B cell (primary cell): ENCODE results near the gene ERI2. TPM values are rescaled to one million over a fixed set of nuclear protein-coding genes. Genes with fewer than 3 reads are reported as not detected.

ENCODE experiments used
- ATAC-seq: fragments of 200-7000 bp; cut with Tn5 transposase; one replicate; pipeline ENCODE4 v1.10.0; 2021; ENCODE audit warnings: low read depth, mild to moderate bottlenecking, moderate number of reproducible peaks, moderate library complexity
- CTCF ChIA-PET: fragments of 350-600 bp; sonication (Branson Sonifier 250); formaldehyde crosslinking; loops from one replicate; lab custom pipeline; 2021; ENCODE audit warnings: antibody characterized with exemption, inconsistent platforms; lab: Charles Lee
- POLR2A ChIA-PET: fragments of 350-600 bp; sonication (Branson Sonifier 250); formaldehyde crosslinking; loops from one replicate; lab custom pipeline; 2021; ENCODE audit warnings: antibody characterized with exemption; lab: Charles Lee
- DNase-seq: peaks from one replicate; pipeline ENCODE4 v3.0.0; 2013
- H2AFZ ChIP-seq: 2 replicates; pipeline ENCODE4 v1.6.1; 2012; ENCODE audit warnings: mild to moderate bottlenecking, low read depth, low read length; ENCODE audit not compliant: insufficient read depth, poor library complexity, severe bottlenecking
- H3K27ac ChIP-seq, 2 donors: 1 replicate in 1 of 2; 2 replicates in 1 of 2; pipeline ENCODE4 v1.5.1; 2012 to 2013; ENCODE audit warnings: low read length in 2 of 2, mild to moderate bottlenecking in 2 of 2, moderate library complexity in 1 of 2
- H3K27me3 ChIP-seq, 4 experiments: fragments of 200-600 bp in 1 of 4; sonication (generic) in 1 of 4; replicated peaks in 1 of 4; 1 replicate in 2 of 4; 2 replicates in 2 of 4; pipeline versions ENCODE4 v1.6.1 to v1.7.0; 2013 to 2016; ENCODE audit warnings: low read length in 3 of 4, mild to moderate bottlenecking in 2 of 4, mixed read lengths in 1 of 4, moderate library complexity in 1 of 4; ENCODE audit not compliant: insufficient read depth in 4 of 4, control insufficient read depth in 3 of 4; ENCODE audit errors: control extremely low read depth in 1 of 4
- H3K36me3 ChIP-seq, 2 experiments: replicated peaks in 1 of 2; 1 replicate in 1 of 2; 2 replicates in 1 of 2; pipeline versions ENCODE4 v1.6.1 to v1.7.1; 2013; ENCODE audit warnings: low read length in 1 of 2; ENCODE audit not compliant: insufficient read depth in 2 of 2, control insufficient read depth in 1 of 2; ENCODE audit errors: control extremely low read depth in 1 of 2, extremely low read depth in 1 of 2
- H3K4me1 ChIP-seq, 2 donors: fragments of 200-600 bp in 1 of 2; sonication (generic) in 1 of 2; 1 replicate in 1 of 2; 2 replicates in 1 of 2; pipeline versions ENCODE4 v1.5.1 to v1.6.1; 2013 to 2017; ENCODE audit warnings: low read length in 2 of 2; ENCODE audit not compliant: control insufficient read depth in 2 of 2, insufficient read depth in 2 of 2
- H3K4me2 ChIP-seq: replicated peaks from 2 replicates; pipeline ENCODE3; 2012; ENCODE audit warnings: mild to moderate bottlenecking, low read depth, low read length; ENCODE audit not compliant: poor library complexity, severe bottlenecking
- H3K4me3 ChIP-seq, 5 experiments: fragments of 200-600 bp in 1 of 5; sonication (generic) in 1 of 5; 1 replicate in 3 of 5; 2 replicates in 2 of 5; pipeline versions ENCODE4 v1.5.1 to v1.7.0; 2011 to 2016; ENCODE audit warnings: low read length in 4 of 5, mild to moderate bottlenecking in 4 of 5, low read depth in 2 of 5, control low read depth in 1 of 5, moderate library complexity in 1 of 5; ENCODE audit not compliant: insufficient read depth in 1 of 5; ENCODE audit errors: control extremely low read depth in 1 of 5, extremely low read depth in 1 of 5
- H3K79me2 ChIP-seq: fragments of 200-600 bp; sonication (generic); one replicate; pipeline ENCODE4 v1.6.0; 2016; ENCODE audit warnings: low read length; ENCODE audit not compliant: control insufficient read depth, insufficient read depth
- H3K9ac ChIP-seq: fragments of 200-600 bp; sonication (generic); 2 replicates; pipeline ENCODE4 v1.6.1; 2017; ENCODE audit warnings: mild to moderate bottlenecking, low read length, moderate library complexity
- H3K9me3 ChIP-seq, 3 donors: one replicate each; pipeline versions ENCODE4 v1.6.1 to v1.7.1; 2013; ENCODE audit warnings: low read length in 2 of 3; ENCODE audit not compliant: control insufficient read depth in 2 of 3, insufficient read depth in 1 of 3; ENCODE audit errors: control extremely low read depth in 1 of 3
- H4K20me1 ChIP-seq: 2 replicates; pipeline ENCODE4 v1.6.0; 2012; ENCODE audit warnings: mild to moderate bottlenecking, low read length; ENCODE audit not compliant: insufficient read depth, control insufficient read depth, poor library complexity, severe bottlenecking
- H3K27ac Mint-ChIP-seq: one replicate; pipeline ENCODE4 v1.8.0; 2021; ENCODE audit warnings: mixed read lengths
- H3K27me3 Mint-ChIP-seq: one replicate; pipeline ENCODE4 v1.8.0; 2021; ENCODE audit warnings: mixed read lengths
- H3K4me1 Mint-ChIP-seq: one replicate; pipeline ENCODE4 v1.8.0; 2021; ENCODE audit warnings: mixed read lengths
- H3K4me3 Mint-ChIP-seq: one replicate; pipeline ENCODE4 v1.8.0; 2021; ENCODE audit warnings: mixed read lengths
- H3K9me3 Mint-ChIP-seq: one replicate; pipeline ENCODE4 v1.8.0; 2022; ENCODE audit warnings: mixed read lengths; ENCODE audit not compliant: insufficient read depth
- EZH2 ChIP-seq: IDR thresholded peaks from 2 replicates; pipeline ENCODE4 v1.6.1; 2012; ENCODE audit warnings: borderline replicate concordance, low read depth, mild to moderate bottlenecking, moderate library complexity, low read length; ENCODE audit not compliant: insufficient read depth, poor library complexity, severe bottlenecking
- WGBS: methylation state at CpG from one replicate; pipeline ENCODE4 v1.1.5; 2013; ENCODE audit warnings: missing lambda C conversion rate; ENCODE audit not compliant: insufficient coverage; 5-methylcytosine and 5-hydroxymethylcytosine counted together
- intact Hi-C: fragments of 100-400 bp; cut with micrococcal nuclease; formaldehyde crosslinking; loops from one replicate; pipeline ENCODE4 v1.10.0; 2022
- polyA plus RNA-seq: library from polyadenylated mRNA; depleted of rRNA; stranded (reverse); fragments of >200 nt; gene quantifications from 2 replicates; pipeline ENCODE4 v1.2.3, GENCODE V29; 2012
- total RNA-seq, 2 donors: library from RNA; stranded (reverse); fragments of 120-200 nt in 1 of 2; gene quantifications; 1 replicate in 1 of 2; 2 replicates in 1 of 2; pipeline versions ENCODE4 v1.2.3 to v1.2.4, GENCODE V29; 2013 to 2022
- TF ChIP-seq, protein P1 (sequence below): fragments of 200-600 bp; IDR thresholded peaks from one replicate; pipeline ENCODE4 v1.8.0; 2022; ENCODE audit warnings: antibody characterized with exemption, mild to moderate bottlenecking

The ERI2 gene
- total and polyA plus RNA-seq, 2 donors (not counting 1 experiment from before 2014, with no cell fraction given) = 1.6 to 4.9 TPM

DNA sequence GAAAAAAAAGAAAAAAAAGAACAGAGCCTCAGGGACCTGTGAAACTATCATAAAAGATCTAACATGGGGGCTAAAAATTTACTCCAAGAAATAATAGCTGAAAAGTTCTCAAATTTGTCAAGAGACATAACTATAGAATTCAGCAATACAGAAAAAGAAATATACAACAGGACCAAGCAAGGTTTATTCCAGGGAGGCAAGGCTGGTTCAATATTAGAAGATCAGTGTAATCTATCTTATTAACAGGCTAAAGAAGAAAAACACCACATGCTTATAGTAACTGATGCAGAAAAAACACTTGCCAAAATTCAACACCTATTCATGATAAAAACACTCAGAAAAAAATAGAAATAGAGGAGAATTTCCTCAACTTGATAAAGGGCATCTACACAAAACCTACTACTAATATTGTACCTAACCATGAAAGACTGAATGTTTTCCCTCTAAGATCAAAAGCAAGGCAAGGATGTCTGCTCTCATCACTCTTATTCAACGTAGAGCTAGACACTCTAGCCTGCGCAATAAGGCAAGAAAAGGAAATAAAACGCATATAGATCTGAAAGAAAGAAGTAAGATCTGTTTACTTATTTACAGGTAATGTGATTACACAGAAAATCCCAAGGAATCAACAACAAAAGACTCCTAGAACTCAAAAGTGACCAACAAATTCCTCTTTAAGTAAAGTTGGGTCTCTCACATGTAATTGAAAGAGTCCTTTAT, 43.7 kb downstream of the ERI2 start:
- WGBS = no CpG with 5 or more reads among the region's 3 CpGs
- intact Hi-C loops = loop anchor here (1.0 to 5.0 kb wide), 2 partner anchors 21 to 45 kb away; partner anchors contain the start of genes ERI2, REXO5 and THUMPD1
- POLR2A ChIA-PET = interaction anchor here (1.3 kb wide), 1 partner anchor 15 kb away, joined by 3 read pairs; no protein-coding TSS in a partner anchor
- H3K4me2 ChIP-seq = peak overlapping the region; percentile 64
- CTCF ChIA-PET = no interaction called here
- H4K20me1 ChIP-seq = no peaks in the 10 kb centered on the region
- peak overlapping the region; percentile 82 for H2AFZ ChIP-seq
- DNase-seq (no peak), ATAC-seq (no peak)
- H3K4me3 ChIP-seq = no peak overlapping the region
- no peaks in the 10 kb centered on the region for H3K27me3 Mint-ChIP-seq
- no peaks in the 10 kb centered on the region for H3K36me3 ChIP-seq
- H3K79me2 ChIP-seq = peaks cover 8% of the 10 kb centered on the region
- peaks cover 0 to 5% (median 0%) of the 10 kb centered on the region in 3 donors for H3K9me3 ChIP-seq
- H3K27ac ChIP-seq = peak overlapping the region; percentile 36 to 63
- peak overlapping the region; percentile 80 for H3K27ac Mint-ChIP-seq
- H3K9me3 Mint-ChIP-seq = no peaks in the 10 kb centered on the region
- TF ChIP-seq EZH2 = no peak
- TF ChIP-seq, protein P1, sequence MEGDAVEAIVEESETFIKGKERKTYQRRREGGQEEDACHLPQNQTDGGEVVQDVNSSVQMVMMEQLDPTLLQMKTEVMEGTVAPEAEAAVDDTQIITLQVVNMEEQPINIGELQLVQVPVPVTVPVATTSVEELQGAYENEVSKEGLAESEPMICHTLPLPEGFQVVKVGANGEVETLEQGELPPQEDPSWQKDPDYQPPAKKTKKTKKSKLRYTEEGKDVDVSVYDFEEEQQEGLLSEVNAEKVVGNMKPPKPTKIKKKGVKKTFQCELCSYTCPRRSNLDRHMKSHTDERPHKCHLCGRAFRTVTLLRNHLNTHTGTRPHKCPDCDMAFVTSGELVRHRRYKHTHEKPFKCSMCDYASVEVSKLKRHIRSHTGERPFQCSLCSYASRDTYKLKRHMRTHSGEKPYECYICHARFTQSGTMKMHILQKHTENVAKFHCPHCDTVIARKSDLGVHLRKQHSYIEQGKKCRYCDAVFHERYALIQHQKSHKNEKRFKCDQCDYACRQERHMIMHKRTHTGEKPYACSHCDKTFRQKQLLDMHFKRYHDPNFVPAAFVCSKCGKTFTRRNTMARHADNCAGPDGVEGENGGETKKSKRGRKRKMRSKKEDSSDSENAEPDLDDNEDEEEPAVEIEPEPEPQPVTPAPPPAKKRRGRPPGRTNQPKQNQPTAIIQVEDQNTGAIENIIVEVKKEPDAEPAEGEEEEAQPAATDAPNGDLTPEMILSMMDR = no peak
- no peak overlapping the region for H3K9ac ChIP-seq
- peaks cover 10 to 15% of the 10 kb centered on the region in 2 donors for H3K4me1 ChIP-seq
- H3K4me3 Mint-ChIP-seq = peak overlapping the region; percentile 86
- peaks cover 13% of the 10 kb centered on the region for H3K4me1 Mint-ChIP-seq
- H3K27me3 ChIP-seq = no peaks in the 10 kb centered on the region

DNA sequence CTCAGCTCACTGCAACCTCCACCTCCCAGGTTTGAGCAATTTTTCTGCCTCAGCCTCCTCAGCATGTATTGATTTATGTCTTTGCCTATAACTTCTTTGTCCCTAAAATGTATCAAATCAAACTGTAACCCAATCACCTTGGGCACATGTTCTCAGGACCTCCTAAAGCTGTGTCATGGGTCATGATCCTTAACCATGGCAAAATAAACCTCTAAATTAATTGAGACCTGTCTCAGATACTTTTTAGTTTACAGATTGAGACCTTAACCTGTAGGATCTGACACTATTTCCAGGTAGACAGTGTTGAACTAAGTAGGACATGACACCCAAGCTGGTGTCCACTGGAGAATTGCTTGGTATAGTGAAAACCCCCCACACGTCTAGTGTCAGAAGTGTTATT, 45.1 kb downstream of the ERI2 start:
- Histone ChIP-seq H4K20me1 (no peaks in the 10 kb centered on the region), H3K79me2 (peaks cover 8% of the 10 kb centered on the region), H3K4me1 (peaks cover 10 to 15% of the 10 kb centered on the region in 2 donors), H3K4me2 (no peak overlapping the region), H3K4me3 (no peak overlapping the region), H3K9me3 (peaks cover 0 to 5% (median 0%) of the 10 kb centered on the region in 3 donors), H2AFZ (no peak overlapping the region), H3K9ac (no peak overlapping the region), H3K36me3 (no peaks in the 10 kb centered on the region), H3K27me3 (no peaks in the 10 kb centered on the region), H3K27ac (no peak overlapping the region)
- no peak for ATAC-seq
- Mint-ChIP-seq H3K27ac (no peak overlapping the region), H3K4me3 (no peak overlapping the region), H3K4me1 (peaks cover 13% of the 10 kb centered on the region), H3K9me3 (no peaks in the 10 kb centered on the region), H3K27me3 (no peaks in the 10 kb centered on the region)
- WGBS = no CpG with 5 or more reads among the region's 1 CpG
- intact Hi-C loops = loop anchor here (5.0 kb wide), 1 partner anchor 46 kb away; the partner anchor contains the start of genes ERI2 and REXO5
- ChIA-PET POLR2A (no interaction called here), CTCF (no interaction called here)
- DNase-seq = no peak
- TF ChIP-seq, protein P1 = no peak
- no peak for TF ChIP-seq EZH2
